Endodermal cell (in vitro differentiated cells): ENCODE results near the gene COL27A1. TPM values are rescaled to one million over a fixed set of nuclear protein-coding genes. Genes with fewer than 3 reads are reported as not detected.
A peak's percentile ranks its signal among the peaks of the same experiment; 100 is the strongest.

ENCODE experiments used
- DNase-seq: peaks from one replicate; pipeline ENCODE4 v3.0.0-alpha.2; 2017
- H3K27ac ChIP-seq: 2 replicates; pipeline ENCODE4 v1.5.1; 2013; ENCODE audit warnings: mild to moderate bottlenecking, low read depth, low read length, moderate library complexity
- H3K27me3 ChIP-seq: 2 replicates; pipeline ENCODE4 v1.6.1; 2013; ENCODE audit warnings: mild to moderate bottlenecking, low read length, moderate library complexity; ENCODE audit not compliant: insufficient read depth, control insufficient read depth, poor library complexity, severe bottlenecking
- H3K36me3 ChIP-seq: 2 replicates; pipeline ENCODE4 v1.7.0; 2013; ENCODE audit warnings: mild to moderate bottlenecking, low read length, moderate library complexity; ENCODE audit not compliant: control insufficient read depth, insufficient read depth
- H3K4me1 ChIP-seq: one replicate; pipeline ENCODE4 v1.7.0; 2013; ENCODE audit warnings: low read length; ENCODE audit not compliant: control insufficient read depth, insufficient read depth
- H3K4me3 ChIP-seq: 2 replicates; pipeline ENCODE4 v1.5.1; 2013; ENCODE audit warnings: mild to moderate bottlenecking, low read length, moderate library complexity
- H3K9ac ChIP-seq: 2 replicates; pipeline ENCODE4 v1.6.1; 2013; ENCODE audit warnings: mild to moderate bottlenecking, low read length, moderate library complexity; ENCODE audit not compliant: poor library complexity, severe bottlenecking; ENCODE audit errors: extremely low read depth
- H3K9me3 ChIP-seq: 2 replicates; pipeline ENCODE4 v1.6.1; 2013; ENCODE audit warnings: mild to moderate bottlenecking, low read length, moderate library complexity; ENCODE audit not compliant: control insufficient read depth
- H3K27ac Mint-ChIP-seq: 2 replicates; pipeline ENCODE4 v1.8.0; 2020; ENCODE audit warnings: mixed read lengths
- H3K27me3 Mint-ChIP-seq: 2 replicates; pipeline ENCODE4 v1.8.0; 2021; ENCODE audit warnings: mild to moderate bottlenecking, mixed read lengths; ENCODE audit not compliant: insufficient read depth
- H3K36me3 Mint-ChIP-seq: 2 replicates; pipeline ENCODE4 v1.8.0; 2020; ENCODE audit warnings: low read depth, mixed read lengths
- H3K4me1 Mint-ChIP-seq: 2 replicates; pipeline ENCODE4 v1.8.0; 2020; ENCODE audit warnings: mixed read lengths
- H3K4me3 Mint-ChIP-seq: 2 replicates; pipeline ENCODE4 v1.8.0; 2020; ENCODE audit warnings: mild to moderate bottlenecking, moderate library complexity, mixed read lengths
- H3K9me3 Mint-ChIP-seq: 2 replicates; pipeline ENCODE4 v1.8.0; 2020; ENCODE audit warnings: mild to moderate bottlenecking, mixed read lengths
- WGBS, 2 experiments: methylation state at CpG; one replicate each; pipeline versions ENCODE4 v1.1.5 to v1.1.7; 2013; ENCODE audit warnings: missing lambda C conversion rate in 2 of 2, mixed read lengths in 1 of 2; ENCODE audit not compliant: insufficient coverage in 1 of 2, insufficient read length in 1 of 2; 5-methylcytosine and 5-hydroxymethylcytosine counted together
- total RNA-seq, 2 donors: library from RNA; stranded (reverse); fragmentation: NEBNext Ultra II Directional in 1 of 2; extraction: Animal tissue kit (Norgen Biotek cat#: 25700) in 1 of 2; gene quantifications; 2 replicates in 1 of 2; 3 replicates in 1 of 2; pipeline ENCODE4 v1.2.1, GENCODE V29; 2021
- TF ChIP-seq, protein P1 (sequence below): fragments of 200-600 bp; sonication (generic); conservative IDR thresholded peaks from 2 replicates; pipeline ENCODE4 v1.5.0; 2021; ENCODE audit warnings: antibody characterized with exemption, mild to moderate bottlenecking

COL27A1 gene
- total RNA-seq, 2 donors from 2014 or later, result 43.8 to 69.5 TPM

DNA sequence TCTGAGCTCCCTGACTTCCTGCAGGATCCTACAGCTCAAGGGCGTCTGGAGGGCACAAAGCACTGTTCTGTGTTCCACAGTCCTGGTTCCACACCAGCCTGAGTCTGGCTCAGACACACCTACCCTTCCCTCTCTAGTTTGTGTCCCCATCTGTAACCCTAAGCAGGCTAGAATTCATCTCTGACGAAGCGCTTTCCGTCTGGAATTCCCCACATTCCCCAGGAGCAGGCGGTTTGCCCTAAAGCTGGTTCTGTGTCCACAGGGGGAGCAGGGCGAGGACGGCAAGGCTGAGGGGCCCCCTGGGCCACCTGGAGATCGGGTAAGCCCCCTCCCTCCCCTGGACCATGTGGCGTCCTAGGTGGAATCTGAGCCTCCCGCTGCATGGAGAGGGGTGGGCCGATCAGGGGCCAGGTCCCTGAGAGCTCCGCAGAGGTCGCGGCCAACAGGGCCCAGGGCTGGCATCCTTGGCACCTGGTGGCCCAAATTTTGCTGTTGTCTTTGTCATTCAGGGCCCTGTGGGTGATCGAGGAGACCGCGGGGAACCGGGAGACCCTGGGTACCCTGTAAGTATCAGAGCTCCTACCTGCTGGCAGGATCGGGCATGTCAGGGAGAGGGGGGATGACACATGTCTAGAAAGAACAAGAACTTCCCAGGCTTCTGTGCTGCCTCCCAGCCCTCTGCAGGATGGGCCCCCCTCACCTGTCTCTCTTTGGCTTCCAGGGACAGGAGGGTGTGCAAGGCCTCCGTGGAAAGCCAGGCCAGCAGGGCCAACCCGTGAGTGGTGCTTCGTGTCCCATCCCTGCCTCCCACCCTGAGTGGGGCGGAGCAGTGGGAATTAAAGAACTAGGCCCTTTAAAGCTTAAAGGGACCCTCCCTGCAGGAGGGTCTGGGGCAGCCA lies 133.1 kb downstream of the COL27A1 start:
- Mint-ChIP-seq H3K9me3 (peaks cover 3% of the 10 kb centered on the region), H3K4me1 (no peaks in the 10 kb centered on the region), H3K27me3 (no peaks in the 10 kb centered on the region), H3K27ac (no peak overlapping the region), H3K36me3 (peaks cover 24% of the 10 kb centered on the region), H3K4me3 (no peak overlapping the region)
- no peaks in the 10 kb centered on the region for H3K4me1 ChIP-seq
- 86 to 89% methylated on average over 7 to 23 of the region's 23 CpGs for WGBS, 2 experiments
- TF ChIP-seq, protein P1, sequence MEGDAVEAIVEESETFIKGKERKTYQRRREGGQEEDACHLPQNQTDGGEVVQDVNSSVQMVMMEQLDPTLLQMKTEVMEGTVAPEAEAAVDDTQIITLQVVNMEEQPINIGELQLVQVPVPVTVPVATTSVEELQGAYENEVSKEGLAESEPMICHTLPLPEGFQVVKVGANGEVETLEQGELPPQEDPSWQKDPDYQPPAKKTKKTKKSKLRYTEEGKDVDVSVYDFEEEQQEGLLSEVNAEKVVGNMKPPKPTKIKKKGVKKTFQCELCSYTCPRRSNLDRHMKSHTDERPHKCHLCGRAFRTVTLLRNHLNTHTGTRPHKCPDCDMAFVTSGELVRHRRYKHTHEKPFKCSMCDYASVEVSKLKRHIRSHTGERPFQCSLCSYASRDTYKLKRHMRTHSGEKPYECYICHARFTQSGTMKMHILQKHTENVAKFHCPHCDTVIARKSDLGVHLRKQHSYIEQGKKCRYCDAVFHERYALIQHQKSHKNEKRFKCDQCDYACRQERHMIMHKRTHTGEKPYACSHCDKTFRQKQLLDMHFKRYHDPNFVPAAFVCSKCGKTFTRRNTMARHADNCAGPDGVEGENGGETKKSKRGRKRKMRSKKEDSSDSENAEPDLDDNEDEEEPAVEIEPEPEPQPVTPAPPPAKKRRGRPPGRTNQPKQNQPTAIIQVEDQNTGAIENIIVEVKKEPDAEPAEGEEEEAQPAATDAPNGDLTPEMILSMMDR, result no peak
- H3K27me3 ChIP-seq, result no peaks in the 10 kb centered on the region
- DNase-seq, result peak; percentile 75
- H3K4me3 ChIP-seq, result no peak overlapping the region
- peak overlapping the region; percentile 29 for H3K27ac ChIP-seq
- H3K36me3 ChIP-seq, result peaks cover 39% of the 10 kb centered on the region
- H3K9me3 ChIP-seq, result peaks cover 6% of the 10 kb centered on the region
- no peak overlapping the region for H3K9ac ChIP-seq

DNA sequence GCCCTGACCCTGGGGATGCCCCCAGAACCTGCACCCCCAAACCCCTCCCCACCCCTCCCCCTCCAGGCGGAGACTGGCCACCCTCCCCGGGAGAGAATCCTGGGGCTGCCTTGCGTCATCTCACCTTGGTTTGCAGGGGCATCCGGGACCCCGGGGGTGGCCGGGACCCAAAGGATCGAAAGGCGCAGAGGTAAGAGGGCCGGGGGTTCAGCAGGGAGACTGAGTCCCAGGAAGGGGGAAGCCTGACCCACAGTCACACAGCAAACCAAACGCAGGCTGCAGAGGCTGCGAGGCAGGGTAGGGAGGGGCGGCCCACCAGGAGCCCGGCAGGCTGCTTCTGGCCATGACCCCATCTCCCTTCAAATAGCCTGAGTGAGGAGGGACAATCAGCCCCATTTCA lies 133.8 kb downstream of the COL27A1 start:
- no peak overlapping the region for H3K4me3 Mint-ChIP-seq
- H3K36me3 Mint-ChIP-seq, result peaks cover 26% of the 10 kb centered on the region
- H3K4me1 Mint-ChIP-seq, result no peaks in the 10 kb centered on the region
- WGBS, 2 experiments, result 94% methylated on average over 13 of the region's 13 CpGs; no CpG with 5 or more reads in 1 of the 2 experiments
- no peaks in the 10 kb centered on the region for H3K27me3 ChIP-seq
- H3K9ac ChIP-seq, result no peak overlapping the region
- no peaks in the 10 kb centered on the region for H3K27me3 Mint-ChIP-seq
- DNase-seq, result peak; percentile 37
- TF ChIP-seq, protein P1, result no peak
- H3K9me3 Mint-ChIP-seq, result peaks cover 3% of the 10 kb centered on the region
- no peak overlapping the region for H3K4me3 ChIP-seq
- H3K27ac Mint-ChIP-seq, result no peak overlapping the region
- peaks cover 38% of the 10 kb centered on the region for H3K36me3 ChIP-seq
- no peak overlapping the region for H3K27ac ChIP-seq
- no peaks in the 10 kb centered on the region for H3K4me1 ChIP-seq
- peaks cover 11% of the 10 kb centered on the region for H3K9me3 ChIP-seq

DNA sequence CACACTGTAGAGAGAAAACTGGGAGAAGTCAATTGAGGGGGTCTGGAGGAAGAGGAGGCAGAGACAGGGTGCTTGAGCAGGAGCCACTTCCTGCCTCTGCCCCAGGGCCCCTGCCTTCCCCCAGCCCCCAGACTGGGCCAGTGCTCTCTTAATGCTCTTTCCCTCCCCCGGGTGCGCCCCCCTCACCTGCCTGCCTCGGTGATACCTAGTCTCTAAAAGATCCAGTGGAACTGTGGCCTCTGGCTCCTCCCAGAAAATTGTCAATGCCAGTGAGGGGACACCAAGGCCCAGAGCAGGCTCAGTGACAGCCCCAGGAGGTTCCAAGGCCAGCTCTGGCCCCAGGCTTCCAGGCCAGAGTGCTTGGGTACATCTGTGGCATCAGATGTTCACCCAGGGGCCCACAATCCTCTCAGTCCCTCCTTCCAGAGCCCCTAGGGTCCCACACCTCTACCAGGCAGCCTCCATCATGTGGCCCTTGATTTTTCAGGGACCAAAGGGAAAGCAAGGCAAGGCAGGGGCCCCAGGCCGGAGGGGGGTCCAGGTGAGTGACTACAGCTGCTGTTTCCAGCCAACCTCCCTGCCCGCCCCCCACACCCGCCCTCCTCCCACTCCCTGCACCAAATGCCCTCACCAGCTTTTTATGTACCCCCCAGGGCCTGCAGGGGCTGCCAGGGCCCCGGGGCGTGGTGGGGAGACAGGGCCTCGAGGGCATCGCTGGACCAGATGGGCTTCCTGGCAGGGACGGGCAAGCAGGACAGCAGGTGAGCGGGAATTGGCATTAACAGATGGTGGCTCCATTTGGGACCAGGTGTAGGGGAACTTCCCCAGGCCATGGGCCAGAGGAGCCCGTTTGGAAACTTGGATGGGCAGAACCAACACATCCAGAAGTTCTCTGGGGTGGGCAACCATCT lies 134.5 kb downstream of the COL27A1 start:
- TF ChIP-seq, protein P1, result no peak

More for the DNA sequence above, 134.5 kb downstream of the COL27A1 start:
- no peaks in the 10 kb centered on the region for H3K4me1 Mint-ChIP-seq
- WGBS, 2 experiments, result 89 to 100% methylated on average over 1 to 13 of the region's 13 CpGs
- Histone ChIP-seq H3K9me3 (peaks cover 18% of the 10 kb centered on the region), H3K4me1 (no peaks in the 10 kb centered on the region), H3K36me3 (peaks cover 38% of the 10 kb centered on the region), H3K9ac (no peak overlapping the region), H3K4me3 (no peak overlapping the region), H3K27ac (no peak overlapping the region), H3K27me3 (no peaks in the 10 kb centered on the region)
- peak; percentile 40 for DNase-seq
- no peaks in the 10 kb centered on the region for H3K27me3 Mint-ChIP-seq
- no peak overlapping the region for H3K27ac Mint-ChIP-seq
- no peak overlapping the region for H3K4me3 Mint-ChIP-seq
- peaks cover 10% of the 10 kb centered on the region for H3K9me3 Mint-ChIP-seq
- peaks cover 32% of the 10 kb centered on the region for H3K36me3 Mint-ChIP-seq
